HG03378 (cell line): ENCODE results near the gene TPD52L3.

Experiments used
- ATAC-seq: cut with Tn5 transposase; IDR thresholded peaks from one replicate; pipeline ENCODE4 v1.9.1; 2021; ENCODE audit warnings: mild to moderate bottlenecking, moderate library complexity; ENCODE audit not compliant: unreplicated experiment

The TPD52L3 gene

DNA sequence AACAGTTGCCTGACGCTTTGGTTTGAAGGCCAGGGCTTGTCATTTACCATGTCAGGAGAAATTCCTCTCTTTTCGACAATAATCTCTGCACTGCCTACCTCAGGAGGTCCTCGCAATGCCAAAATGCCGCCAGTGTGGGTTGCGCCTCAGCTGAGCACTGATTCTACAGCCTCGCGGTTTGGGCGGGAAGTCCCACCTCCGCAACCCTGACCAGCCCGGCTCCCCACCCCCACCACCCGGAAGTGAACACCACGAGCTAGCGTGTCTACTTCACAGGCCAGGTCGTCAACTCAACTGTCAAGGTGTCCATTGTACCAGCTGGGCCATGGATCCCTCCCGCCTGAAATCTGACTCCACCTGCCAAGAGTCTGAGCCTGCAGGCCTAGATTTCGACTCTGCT is at the start of gene TPD52L3:
TSS of gene TPD52L3 (plus strand) at position 273 of the 400 bp plus-strand sequence. CDS start 221 bp downstream, outside the sequence.
- ATAC-seq = no peak

- no peak for ATAC-seq
Measured at GRCh38 chr9:6301858-6302257, 26.3 kb upstream of the TPD52L3 start.

GRCh38 chr9:6302417-6302816 is 25.8 kb upstream of the TPD52L3 start:
- no peak for ATAC-seq

DNA sequence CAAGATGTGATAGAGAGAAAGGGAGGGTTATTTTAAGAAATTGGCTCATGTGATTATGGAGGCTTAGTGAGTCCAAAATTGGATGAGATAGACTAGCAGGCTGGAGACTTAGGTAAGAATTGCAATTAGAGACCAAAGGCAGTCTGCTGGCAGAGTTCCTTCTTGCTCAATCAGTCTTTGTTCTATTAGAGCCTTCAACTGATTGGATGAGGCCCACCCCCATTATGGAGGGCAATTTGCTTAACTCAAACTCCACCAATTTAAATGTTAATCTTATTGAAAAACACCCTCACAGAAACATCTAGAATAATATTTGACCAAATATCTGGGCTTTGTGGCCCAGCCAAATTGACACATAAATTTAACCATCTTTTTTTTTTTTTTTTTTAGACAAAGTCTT is 23.9 kb upstream of the TPD52L3 start:
- ATAC-seq = no peak

DNA sequence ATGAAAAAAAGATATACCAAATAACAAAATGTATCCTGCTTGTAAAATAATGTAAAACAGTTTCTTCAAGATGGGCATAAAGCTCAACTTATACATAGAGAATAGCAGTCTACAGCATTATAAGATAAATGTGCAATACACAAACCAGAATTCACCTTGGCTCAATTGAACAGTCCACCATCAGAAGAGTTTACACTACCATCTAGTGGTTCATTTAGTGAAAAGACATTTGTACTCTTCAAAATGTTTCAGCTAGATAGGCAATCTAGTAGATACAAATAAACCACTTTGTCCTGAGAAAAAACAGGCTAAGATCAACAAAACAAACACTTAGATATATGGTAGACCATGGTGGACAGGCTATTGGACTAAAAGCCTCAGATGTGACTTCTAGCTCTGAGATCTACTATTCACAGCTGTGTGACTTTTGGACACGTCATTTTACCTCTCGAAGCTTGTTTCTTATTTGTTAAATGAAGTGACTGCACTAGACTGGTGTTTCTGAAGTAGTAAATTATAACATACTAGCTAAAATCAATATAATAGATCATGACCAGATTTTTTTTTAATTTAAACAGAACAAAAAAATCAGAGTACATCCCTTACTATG is 22.1 kb upstream of the TPD52L3 start:
- no peak for ATAC-seq

DNA sequence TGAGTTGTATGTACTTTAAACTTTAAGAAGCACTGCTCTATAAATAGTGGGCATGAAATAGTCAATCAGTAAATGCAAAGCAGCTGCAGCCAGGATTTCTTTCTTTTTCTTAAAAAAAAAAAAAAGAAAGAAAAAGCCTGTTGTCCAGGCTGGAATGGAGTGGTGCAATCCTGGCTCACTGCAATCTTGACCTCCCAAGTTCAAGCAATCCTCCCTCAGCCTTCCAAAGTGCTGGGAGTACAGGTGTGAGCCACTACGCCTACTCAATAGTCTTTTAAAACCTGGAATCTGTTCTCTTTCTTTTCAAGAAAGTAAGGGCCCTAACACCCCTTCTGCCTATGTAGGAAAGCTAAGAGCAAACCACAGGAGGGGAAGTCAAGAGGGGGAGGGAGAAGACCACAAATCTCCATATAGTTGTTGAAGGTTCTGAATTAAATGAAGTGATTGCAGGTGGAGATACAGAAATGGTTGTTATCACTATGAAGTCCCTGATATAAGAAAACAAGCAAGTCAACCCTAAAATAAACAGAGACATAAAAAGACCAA is 20.6 kb upstream of the TPD52L3 start:
- no peak for ATAC-seq

GRCh38 chr9:6330958-6331634 is 2.9 kb downstream of the TPD52L3 start:
- no peak for ATAC-seq

- ATAC-seq = no peak
Measured at GRCh38 chr9:6334305-6334704, 6.1 kb downstream of the TPD52L3 start.

DNA sequence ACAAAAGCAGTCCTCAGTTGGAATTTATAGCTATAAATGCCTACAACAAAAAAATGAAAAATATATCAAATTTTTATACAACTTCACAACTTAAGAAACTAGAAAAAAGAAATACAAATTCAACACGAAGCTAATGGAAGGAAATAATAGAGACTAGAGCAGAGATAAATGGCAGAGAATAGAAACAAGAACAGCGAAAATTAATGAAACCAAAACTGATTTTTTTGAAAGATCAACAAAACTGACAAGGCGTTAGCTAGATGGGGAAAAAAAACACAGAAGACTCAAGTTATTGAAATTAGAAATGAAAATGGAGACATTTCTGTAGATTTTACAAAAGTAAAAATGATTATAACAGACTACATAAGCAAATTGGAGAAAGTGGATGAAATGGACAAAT is 20.6 kb downstream of the TPD52L3 start:
- no peak for ATAC-seq

GRCh38 chr9:6351737-6352136 is 23.6 kb downstream of the TPD52L3 start:
- ATAC-seq = no peak

DNA sequence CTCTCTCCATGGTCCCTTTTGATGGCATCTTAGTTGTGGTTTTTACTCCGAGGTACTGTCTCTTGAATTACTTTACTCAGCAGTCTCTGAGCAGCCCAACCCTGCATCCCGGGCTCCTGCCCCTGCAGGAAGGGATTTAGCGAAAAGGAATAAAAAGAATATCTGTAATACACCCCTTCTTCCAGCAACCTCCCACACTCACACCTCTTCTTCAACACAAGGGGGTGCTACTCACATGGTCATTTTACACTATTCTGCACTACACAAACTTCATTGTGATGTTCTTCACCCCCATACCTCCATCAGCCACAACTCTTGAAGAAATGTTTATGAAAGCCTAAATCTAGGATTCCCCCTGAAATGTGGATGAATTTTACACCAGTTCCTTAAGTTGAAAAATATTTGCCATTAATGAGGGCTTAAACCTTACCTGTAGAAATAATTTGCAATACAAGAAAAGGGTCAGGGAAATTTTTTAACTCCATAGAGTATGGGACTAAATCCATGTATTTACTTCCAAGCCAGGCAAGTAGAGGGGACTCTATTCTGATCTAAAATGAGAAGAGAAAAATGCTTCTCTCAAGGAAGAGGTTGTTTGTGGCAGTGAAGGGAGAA is 26.0 kb downstream of the TPD52L3 start:
- peak; percentile 74 for ATAC-seq

- ATAC-seq = peak; percentile 49
Measured at GRCh38 chr9:6355728-6356127, 27.6 kb downstream of the TPD52L3 start.

- ATAC-seq = no peak
Measured at GRCh38 chr9:6356441-6356840, 28.3 kb downstream of the TPD52L3 start.

DNA sequence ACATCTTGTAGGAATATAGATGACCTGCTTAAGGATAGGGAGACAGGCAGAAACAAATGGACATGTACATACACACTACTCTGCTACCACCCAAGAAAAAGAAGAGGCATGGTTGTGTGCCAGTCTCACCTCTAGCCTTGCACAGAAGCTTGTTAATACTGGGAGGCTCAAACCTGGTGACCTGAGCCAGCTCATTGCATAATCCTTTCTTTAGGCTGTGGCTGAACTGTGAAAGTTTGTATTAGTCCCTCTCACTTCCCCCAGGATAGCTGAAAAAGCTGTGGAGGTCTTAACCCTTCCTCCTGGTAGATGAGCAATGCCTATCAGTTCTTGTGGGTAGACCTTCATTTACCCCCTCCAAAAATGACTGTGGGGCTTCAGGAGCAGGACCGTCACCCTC is 28.7 kb downstream of the TPD52L3 start:
- no peak for ATAC-seq

DNA sequence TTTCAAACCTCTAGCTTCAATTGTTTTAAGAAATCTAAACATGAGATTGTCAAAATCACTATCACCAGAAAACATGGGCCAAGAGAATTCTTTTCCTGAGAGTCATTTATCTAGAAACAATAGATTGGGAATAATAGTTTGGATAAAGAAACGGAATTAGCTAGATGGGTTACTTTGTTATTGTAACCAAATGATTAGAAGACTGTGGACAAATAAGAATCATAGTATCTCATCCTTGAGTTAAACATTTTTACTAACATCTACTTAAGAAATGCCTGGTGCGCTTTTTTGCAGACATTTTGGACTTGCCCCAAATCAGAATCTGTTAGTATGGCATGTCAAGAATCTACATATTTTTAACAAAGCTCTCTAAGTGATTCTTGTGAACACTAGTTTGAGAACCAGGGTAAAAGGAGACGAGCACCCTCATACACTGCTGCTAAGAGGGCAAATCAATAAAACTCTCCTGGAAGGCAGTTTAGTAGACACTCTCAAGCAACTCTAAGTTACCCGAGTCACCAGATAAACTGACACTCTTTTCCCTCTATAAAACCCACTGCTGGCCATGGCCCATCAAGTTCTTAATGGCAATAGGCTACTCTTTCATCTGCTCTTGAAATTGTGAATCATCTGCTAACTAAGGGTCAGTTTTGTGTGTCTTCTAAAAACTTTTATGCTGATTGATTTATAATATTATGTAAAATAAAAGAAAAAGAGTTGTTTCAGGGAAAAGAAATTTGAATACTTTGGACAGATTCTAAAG is 39.1 kb downstream of the TPD52L3 start:
- no peak for ATAC-seq

GRCh38 chr9:6368831-6369230 is 40.7 kb downstream of the TPD52L3 start:
- no peak for ATAC-seq
